Spleen (tissue), 11 donors: ENCODE data around the gene TEX48. TPM values are rescaled to one million over a fixed set of nuclear protein-coding genes. Genes with fewer than 3 reads are reported as not detected.
A peak's percentile ranks its signal among the peaks of the same experiment; 100 is the strongest.

Experiments
- DNase-seq: peaks from one replicate; pipeline ENCODE4 v3.0.0-alpha.2; 2020
- H3K27ac ChIP-seq, 8 donors: fragments of 200-600 bp; sonication (generic) in 7 of 8; 1 replicate in 4 of 8; 2 replicates in 4 of 8; pipeline versions ENCODE4 v1.5.0 to v1.8.0; 2016 to 2021; ENCODE audit warnings: inconsistent platforms in 4 of 8, mild to moderate bottlenecking in 4 of 8, moderate library complexity in 1 of 8
- H3K27me3 ChIP-seq, 7 donors: fragments of 200-600 bp; sonication (generic) in 6 of 7; replicated peaks in 1 of 7; 1 replicate in 4 of 7; 2 replicates in 3 of 7; pipeline versions ENCODE4 v1.5.0 to v1.8.0; 2016 to 2021; ENCODE audit warnings: inconsistent platforms in 3 of 7, mild to moderate bottlenecking in 1 of 7
- H3K36me3 ChIP-seq, 6 donors: fragments of 200-600 bp; sonication (generic) in 5 of 6; 1 replicate in 4 of 6; 2 replicates in 2 of 6; pipeline versions ENCODE4 v1.5.0 to v1.8.0; 2016 to 2021; ENCODE audit warnings: inconsistent platforms in 2 of 6
- H3K4me1 ChIP-seq, 6 donors: fragments of 200-600 bp; sonication (generic) in 5 of 6; 1 replicate in 3 of 6; 2 replicates in 3 of 6; pipeline versions ENCODE4 v1.5.0 to v1.8.0; 2016 to 2021; ENCODE audit warnings: inconsistent platforms in 3 of 6
- H3K4me3 ChIP-seq, 8 donors: fragments of 200-600 bp; sonication (generic) in 7 of 8; 1 replicate in 4 of 8; 2 replicates in 4 of 8; pipeline versions ENCODE4 v1.5.0 to v1.8.0; 2016 to 2021; ENCODE audit warnings: inconsistent platforms in 4 of 8, mild to moderate bottlenecking in 4 of 8, moderate library complexity in 2 of 8
- H3K9me3 ChIP-seq, 8 donors: fragments of 200-600 bp; sonication (generic) in 7 of 8; 1 replicate in 4 of 8; 2 replicates in 4 of 8; pipeline versions ENCODE4 v1.5.0 to v1.8.0; 2016 to 2021; ENCODE audit warnings: inconsistent platforms in 4 of 8
- CTCF ChIP-seq, 11 experiments: fragments of 200-600 bp in 7 of 11; fragments of 450-650 bp in 4 of 11; sonication (generic) in 4 of 11; IDR thresholded peaks in 8 of 11; conservative IDR thresholded peaks in 3 of 11; 1 replicate in 7 of 11; 2 replicates in 4 of 11; pipeline versions ENCODE4 v1.4.0 to v1.8.0; 2016 to 2021; ENCODE audit warnings: antibody characterized with exemption in 11 of 11, inconsistent platforms in 4 of 11, mild to moderate bottlenecking in 1 of 11
- POLR2A ChIP-seq, 3 donors: fragments of 450-650 bp; IDR thresholded peaks; one replicate each; pipeline ENCODE4 v1.5.1; 2017; ENCODE audit warnings: antibody characterized with exemption in 3 of 3, mild to moderate bottlenecking in 1 of 3
- POLR2AphosphoS5 ChIP-seq, 3 donors: sonication (generic); formaldehyde crosslinking; IDR thresholded peaks; one replicate each; pipeline ENCODE4 v1.5.1; 2017; ENCODE audit warnings: antibody characterized with exemption in 3 of 3
- WGBS, 5 donors: extraction: QIAGEN DNeasy Blood & Tissue Kit in 3 of 5; methylation state at CpG; one replicate each; pipeline versions ENCODE4 v1.1.5 to v1.1.7; 2013 to 2018; 5-methylcytosine and 5-hydroxymethylcytosine counted together
- intact Hi-C: fragments of 100-400 bp; cut with DNase I; formaldehyde crosslinking; loops from one replicate; pipeline ENCODE4 v1.15.0; 2023; ENCODE audit warnings: low total_unique reads
- polyA plus RNA-seq, 3 donors: library from polyadenylated mRNA; stranded (reverse); fragments of 200-250 nt; gene quantifications; one replicate each; pipeline ENCODE4 v1.2.1, GENCODE V29; 2013
- total RNA-seq, 7 donors: library from RNA; depleted of rRNA in 3 of 7; stranded (reverse); fragments of >200 nt in 3 of 7; fragmentation: NEBNext Ultra II Directional in 4 of 7; extraction: Animal tissue kit (Norgen Biotek cat#: 25700) in 4 of 7; gene quantifications; one replicate each; pipeline versions ENCODE4 v1.1.0 to v1.2.1, GENCODE V29; 2016 to 2021
- donor health status: healthy with polysubstance abuse.
- donor health status: DM: no; HTN: no; CAD: no; lungs with moderate emphysema.
- donor health status: DM: no; HTN: no; CAD: no.
- donor health status: Bipolar disorder and iron deficiency.
- donor health status: healthy.
- donor health status: DM: no; HTN: no; CAD: no.
- donor health status: DM: yes; HTN: yes; CAD: no.

TEX48 gene
- total and polyA plus RNA-seq, 10 donors, result not detected

DNA sequence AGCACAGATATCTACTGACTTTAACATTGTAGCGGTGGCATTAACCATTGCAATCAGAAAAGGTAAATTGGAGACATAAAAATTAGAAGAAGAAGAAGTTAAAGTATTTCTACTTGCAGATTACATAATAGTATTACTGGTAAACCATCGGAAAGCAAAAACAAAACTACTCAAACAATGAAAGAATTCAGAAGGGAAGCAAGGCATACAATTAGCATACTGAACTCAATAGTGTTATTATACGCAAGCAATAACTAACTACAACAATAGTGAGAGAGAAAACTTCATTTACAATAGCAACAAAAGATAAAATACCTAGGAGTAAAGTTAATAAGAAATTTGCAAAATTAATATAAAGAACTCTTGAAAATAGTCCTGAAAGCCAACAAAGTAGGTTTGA lies 17.8 kb downstream of the TEX48 start:
- H3K4me1 ChIP-seq, result peaks cover 0 to 8% (median 0%) of the 10 kb centered on the region in 6 donors
- WGBS, 5 donors, result 51 to 84% (median 80%) methylated on average over 3 of the region's 3 CpGs
- intact Hi-C loops, result no loop called here

GRCh38 chr9:114662081-114662989 lies 19.7 kb downstream of the TEX48 start:
- no peak overlapping the region for H3K27ac ChIP-seq
- peaks cover 0 to 7% (median 0%) of the 10 kb centered on the region in 6 donors for H3K36me3 ChIP-seq
- WGBS, 5 donors, result 34 to 47% (median 43%) methylated on average over 9 to 10 of the region's 10 CpGs
- peaks cover 0 to 8% (median 0%) of the 10 kb centered on the region in 6 donors for H3K4me1 ChIP-seq
- no peak overlapping the region for H3K4me3 ChIP-seq
- DNase-seq, result no peak
- H3K27me3 ChIP-seq, result peaks cover 0 to 9% (median 0%) of the 10 kb centered on the region in 7 donors
- TF ChIP-seq CTCF (IDR thresholded peaks at IDR 0.05 in 8 of 11, conservative IDR thresholded peaks at IDR 0.05 in 3 of 11) (peak; percentile 48 to 86 (median 80)), POLR2A (IDR thresholded peaks at IDR 0.05) (no peak), POLR2AphosphoS5 (IDR thresholded peaks at IDR 0.05) (no peak)
- no peaks in the 10 kb centered on the region for H3K9me3 ChIP-seq
- intact Hi-C loops, result no loop called here

More for the DNA sequence above, 17.8 kb downstream of the TEX48 start:
- peaks cover 0 to 9% (median 0%) of the 10 kb centered on the region in 7 donors for H3K27me3 ChIP-seq
- H3K36me3 ChIP-seq, result peaks cover 0 to under 1% (median 0%) of the 10 kb centered on the region in 6 donors
- no peak for DNase-seq
- H3K4me3 ChIP-seq, result no peak overlapping the region
- no peak for TF ChIP-seq POLR2A (IDR thresholded peaks at IDR 0.05)
- no peak for TF ChIP-seq POLR2AphosphoS5 (IDR thresholded peaks at IDR 0.05)
- no peak for TF ChIP-seq CTCF (IDR thresholded peaks at IDR 0.05 in 8 of 11, conservative IDR thresholded peaks at IDR 0.05 in 3 of 11)
- no peak overlapping the region for H3K27ac ChIP-seq
- no peaks in the 10 kb centered on the region for H3K9me3 ChIP-seq

GRCh38 chr9:114657705-114658104 lies 24.3 kb downstream of the TEX48 start, which contains the start of gene TEX53:
Gene TEX53 (minus strand): TSS chr9:114657805. CDS start chr9:114657774, 31 bp downstream.
- Histone ChIP-seq H3K9me3 (no peaks in the 10 kb centered on the region), H3K36me3 (peaks cover 0 to 7% (median 0%) of the 10 kb centered on the region in 6 donors), H3K27me3 (peaks cover 0 to 6% (median 0%) of the 10 kb centered on the region in 7 donors), H3K27ac (no peak within 1 kb of the TSS), H3K4me1 (peaks cover 0 to 22% (median 10%) of the 10 kb centered on the region in 6 donors), H3K4me3 (no peak within 1 kb of the TSS)
- TF ChIP-seq POLR2AphosphoS5 (IDR thresholded peaks at IDR 0.05) (no peak), POLR2A (IDR thresholded peaks at IDR 0.05) (no peak), CTCF (IDR thresholded peaks at IDR 0.05 in 8 of 11, conservative IDR thresholded peaks at IDR 0.05 in 3 of 11) (no peak)
- WGBS, 5 donors, result 94 to 97% (median 96%) methylated on average over 5 to 6 of the region's 6 CpGs
- no peak for DNase-seq
- intact Hi-C loops, result loop anchor here (10.0 kb wide), 1 partner anchor 223 kb away; no protein-coding TSS in a partner anchor

- no peaks in the 10 kb centered on the region for H3K27me3 ChIP-seq
- peaks cover 0 to 20% (median 10%) of the 10 kb centered on the region in 6 donors for H3K4me1 ChIP-seq
- H3K9me3 ChIP-seq, result no peaks in the 10 kb centered on the region
- 83 to 89% (median 88%) methylated on average over 12 of the region's 12 CpGs for WGBS, 5 donors
- H3K36me3 ChIP-seq, result peaks cover 0 to 7% (median 0%) of the 10 kb centered on the region in 6 donors
- no peak overlapping the region for H3K4me3 ChIP-seq
- TF ChIP-seq POLR2AphosphoS5 (IDR thresholded peaks at IDR 0.05) (no peak), CTCF (IDR thresholded peaks at IDR 0.05 in 8 of 11, conservative IDR thresholded peaks at IDR 0.05 in 3 of 11) (no peak), POLR2A (IDR thresholded peaks at IDR 0.05) (no peak)
- H3K27ac ChIP-seq, result no peak overlapping the region
- intact Hi-C loops, result loop anchor here (10.0 kb wide), 1 partner anchor 222 kb away; no protein-coding TSS in a partner anchor
- DNase-seq, result no peak
Measured at GRCh38 chr9:114656301-114656700, 25.7 kb downstream of the TEX48 start.
